Activated CD8-positive, alpha-beta memory T cell treated with anti-CD3 and anti-CD28 coated beads for 48 hours (primary cell): ENCODE results near the gene RAB15.

Experiments used
- DNase-seq, 3 experiments: peaks; one replicate each; pipeline ENCODE4 v3.0.0-alpha.2; 2020; ENCODE audit warnings: low read depth in 2 of 3, low spot score in 2 of 3

RAB15 gene

GRCh38 chr14:64971943-64972791 is at the start of gene RAB15:
TSS of gene RAB15 (minus strand) at chr14:64972336. CDS start at chr14:64972076, 260 bp downstream.
- DNase-seq: peak in 1 of 3 experiments; percentile 4

GRCh38 chr14:65019944-65020566 is 47.9 kb upstream of the RAB15 start:
- no peak for DNase-seq

GRCh38 chr14:65016471-65016870 is 44.3 kb upstream of the RAB15 start:
- DNase-seq: no peak

GRCh38 chr14:65015391-65015790 is 43.3 kb upstream of the RAB15 start:
- no peak for DNase-seq

GRCh38 chr14:65012353-65012752 is 40.2 kb upstream of the RAB15 start:
- no peak for DNase-seq

GRCh38 chr14:65011538-65011937 is 39.4 kb upstream of the RAB15 start:
- DNase-seq: no peak

- DNase-seq: no peak
These were observed 38.2 kb upstream of the RAB15 start for GRCh38 chr14:65010211-65010931.

GRCh38 chr14:65007202-65007601 is 35.1 kb upstream of the RAB15 start:
- DNase-seq: no peak

- DNase-seq: no peak
These were observed 34.2 kb upstream of the RAB15 start for GRCh38 chr14:65006261-65006721.

GRCh38 chr14:65003394-65003793 is 31.3 kb upstream of the RAB15 start:
- DNase-seq: no peak

- DNase-seq: no peak
These were observed 30.6 kb upstream of the RAB15 start for GRCh38 chr14:65002586-65003210.

GRCh38 chr14:65001723-65002122 is 29.6 kb upstream of the RAB15 start:
- DNase-seq: no peak

- no peak for DNase-seq
These were observed 28.9 kb upstream of the RAB15 start for GRCh38 chr14:65000898-65001591.

GRCh38 chr14:64998455-64998931 is 26.4 kb upstream of the RAB15 start:
- no peak for DNase-seq

- no peak for DNase-seq
These were observed 25.1 kb upstream of the RAB15 start for GRCh38 chr14:64997108-64997794.

- DNase-seq: no peak
These were observed 23.2 kb upstream of the RAB15 start for GRCh38 chr14:64995291-64995690.

GRCh38 chr14:64994540-64994939 is 22.4 kb upstream of the RAB15 start:
- no peak for DNase-seq

GRCh38 chr14:64993266-64993930 is 21.3 kb upstream of the RAB15 start:
- no peak for DNase-seq

GRCh38 chr14:64992328-64992885 is 20.3 kb upstream of the RAB15 start:
- no peak for DNase-seq
